Jurkat, Clone E6-1 (cell line): Measurements from ENCODE around the gene MST1.
"Not testable (repeated sequence)": the region's sequence is repeated elsewhere in the genome, so short reads cannot be mapped to it uniquely, and the experiment has no call there.

Experiments used
- DNase-seq: peaks from one replicate; pipeline ENCODE4 v3.0.0-alpha.2; 2011; ENCODE audit warnings: low read depth, low spot score
- H3K4me3 ChIP-seq: 2 replicates; pipeline ENCODE4 v1.5.1; 2011; ENCODE audit warnings: mild to moderate bottlenecking, low read length, control low read depth, moderate library complexity

Gene MST1

GRCh38 chr3:49703956-49704355, 14.7 kb upstream of the MST1 start:
- DNase-seq = no peak
- no peak overlapping the region for H3K4me3 ChIP-seq

- DNase-seq = peak; percentile 54
- H3K4me3 ChIP-seq = no peak overlapping the region
These were observed 14.2 kb upstream of the MST1 start for GRCh38 chr3:49703443-49703927.

GRCh38 chr3:49702672-49703071, 13.4 kb upstream of the MST1 start:
- DNase-seq = no peak
- H3K4me3 ChIP-seq = no peak overlapping the region

- no peak for DNase-seq
These were observed 12.3 kb upstream of the MST1 start for GRCh38 chr3:49701388-49702077.

GRCh38 chr3:49700453-49701128, 11.3 kb upstream of the MST1 start:
- no peak overlapping the region for H3K4me3 ChIP-seq
- DNase-seq = no peak

More at GRCh38 chr3:49701388-49702077, 12.3 kb upstream of the MST1 start:
- no peak overlapping the region for H3K4me3 ChIP-seq

GRCh38 chr3:49700014-49700413, 10.7 kb upstream of the MST1 start:
- DNase-seq = no peak
- H3K4me3 ChIP-seq = no peak overlapping the region

GRCh38 chr3:49699281-49699979, 10.2 kb upstream of the MST1 start:
- no peak for DNase-seq
- no peak overlapping the region for H3K4me3 ChIP-seq

- not testable (repeated sequence) for H3K4me3 ChIP-seq, DNase-seq
These were observed 6.2 kb upstream of the MST1 start for GRCh38 chr3:49695350-49696015.

GRCh38 chr3:49694409-49695070, 5.3 kb upstream of the MST1 start:
- DNase-seq, H3K4me3 ChIP-seq: not testable (repeated sequence)

GRCh38 chr3:49691481-49691880, 2.2 kb upstream of the MST1 start:
- not testable (repeated sequence) for H3K4me3 ChIP-seq

GRCh38 chr3:49690856-49691255, 1.6 kb upstream of the MST1 start:
- not testable (repeated sequence) for H3K4me3 ChIP-seq, DNase-seq

More at GRCh38 chr3:49691481-49691880, 2.2 kb upstream of the MST1 start:
- DNase-seq = not testable (repeated sequence)

GRCh38 chr3:49689908-49690624, 792 bp upstream of the MST1 start:
- peak overlapping the region; percentile 86 for H3K4me3 ChIP-seq
- DNase-seq = not testable (repeated sequence)

- not testable (repeated sequence) for DNase-seq
- H3K4me3 ChIP-seq = peak overlapping the region; percentile 86
These were observed 782 bp downstream of the MST1 start for GRCh38 chr3:49688338-49689045.

- not testable (repeated sequence) for DNase-seq, H3K4me3 ChIP-seq
These were observed 1.9 kb downstream of the MST1 start for GRCh38 chr3:49687424-49687795.

- DNase-seq = not testable (repeated sequence)
These were observed 2.4 kb downstream of the MST1 start for GRCh38 chr3:49686769-49687423.

GRCh38 chr3:49686346-49686745, 2.9 kb downstream of the MST1 start:
- not testable (repeated sequence) for H3K4me3 ChIP-seq, DNase-seq

More at GRCh38 chr3:49686769-49687423, 2.4 kb downstream of the MST1 start:
- H3K4me3 ChIP-seq = not testable (repeated sequence)

- DNase-seq, H3K4me3 ChIP-seq: not testable (repeated sequence)
These were observed 3.4 kb downstream of the MST1 start for GRCh38 chr3:49685846-49686245.
